Measurements from ENCODE around the gene AVPR2. TPM values are rescaled to one million over a fixed set of nuclear protein-coding genes. Genes with fewer than 3 reads are reported as not detected.

The AVPR2 gene
- total and polyA plus RNA-seq, 4 donors: 0.05 TPM; not detected in 3

- no peaks in the 10 kb centered on the region for H3K36me3 ChIP-seq (ENCODE audit: control insufficient read depth in 4 of 4, insufficient read depth in 3 of 4, low read depth in 1 of 4, low read length in 3 of 4)
- no peak overlapping the region for H3K9ac ChIP-seq (ENCODE audit: low read depth in 1 of 2, low read length in 2 of 2)
- H3K4me1 ChIP-seq (ENCODE audit: control insufficient read depth in 4 of 4, insufficient read depth in 4 of 4, low read length in 3 of 4): peaks cover 0 to 6% (median 1%) of the 10 kb centered on the region in 4 donors
- no peak overlapping the region for H3K4me3 ChIP-seq (ENCODE audit: low read depth in 1 of 3, low read length in 3 of 3)
- no peak for DNase-seq (ENCODE audit: low spot score)
- H3K9me3 ChIP-seq (ENCODE audit: control insufficient read depth in 4 of 4, low read length in 3 of 4): no peaks in the 10 kb centered on the region
- 94% methylated on average over 23 of the region's 23 CpGs for WGBS
- no peaks in the 10 kb centered on the region for H3K27me3 ChIP-seq (ENCODE audit: control insufficient read depth in 4 of 4, insufficient read depth in 4 of 4, low read length in 3 of 4)
- no peak overlapping the region for H3K27ac ChIP-seq (ENCODE audit: low read depth in 1 of 2, low read length in 2 of 2)
- TF ChIP-seq NR2F2 (IDR thresholded peaks at IDR 0.05) (no peak), HNF4G (IDR thresholded peaks at IDR 0.05) (no peak), TAF1 (conservative IDR thresholded peaks at IDR 0.05) (no peak), RXRA (IDR thresholded peaks at IDR 0.05) (no peak), SP1 (IDR thresholded peaks at IDR 0.05) (no peak), CTCF (IDR thresholded peaks at IDR 0.05; ENCODE audit: low read depth, low read length, missing input control) (no peak)
Observed at GRCh38 chrX:153908219-153908860, 3.9 kb downstream of the AVPR2 start.

- Histone ChIP-seq H3K27ac (ENCODE audit: low read depth in 1 of 2, low read length in 2 of 2) (no peak overlapping the region), H3K4me1 (ENCODE audit: control insufficient read depth in 4 of 4, insufficient read depth in 4 of 4, low read length in 3 of 4) (peaks cover 0 to 2% (median under 1%) of the 10 kb centered on the region in 4 donors), H3K27me3 (ENCODE audit: control insufficient read depth in 4 of 4, insufficient read depth in 4 of 4, low read length in 3 of 4) (no peaks in the 10 kb centered on the region), H3K9ac (ENCODE audit: low read depth in 1 of 2, low read length in 2 of 2) (no peak overlapping the region), H3K4me3 (ENCODE audit: low read depth in 1 of 3, low read length in 3 of 3) (no peak overlapping the region), H3K36me3 (ENCODE audit: control insufficient read depth in 4 of 4, insufficient read depth in 3 of 4, low read depth in 1 of 4, low read length in 3 of 4) (no peaks in the 10 kb centered on the region), H3K9me3 (ENCODE audit: control insufficient read depth in 4 of 4, low read length in 3 of 4) (no peaks in the 10 kb centered on the region)
- 87% methylated on average over 37 of the region's 37 CpGs for WGBS
- no peak for DNase-seq (ENCODE audit: low spot score)
- TF ChIP-seq RAD21 (IDR thresholded peaks at IDR 0.05): no peak
- no peak for TF ChIP-seq EGR1 (IDR thresholded peaks at IDR 0.05; ENCODE audit: low read depth in 2 of 2)
- TF ChIP-seq YY1 (IDR thresholded peaks at IDR 0.05): no peak
- TF ChIP-seq HNF4A (conservative IDR thresholded peaks at IDR 0.05): no peak
- TF ChIP-seq JUND (IDR thresholded peaks at IDR 0.05): no peak
Observed at GRCh38 chrX:153909024-153909979, 4.8 kb downstream of the AVPR2 start.

- H3K27me3 ChIP-seq (ENCODE audit: control insufficient read depth in 4 of 4, insufficient read depth in 4 of 4, low read length in 3 of 4): no peaks in the 10 kb centered on the region
- no peak for DNase-seq (ENCODE audit: low spot score)
- WGBS: 96% methylated on average over 25 of the region's 25 CpGs
Observed at GRCh38 chrX:153909980-153910360, 5.5 kb downstream of the AVPR2 start.

More at GRCh38 chrX:153909980-153910360, 5.5 kb downstream of the AVPR2 start:
- Histone ChIP-seq H3K27ac (ENCODE audit: low read depth in 1 of 2, low read length in 2 of 2) (no peak overlapping the region), H3K4me3 (ENCODE audit: low read depth in 1 of 3, low read length in 3 of 3) (no peak overlapping the region), H3K9ac (ENCODE audit: low read depth in 1 of 2, low read length in 2 of 2) (no peak overlapping the region), H3K36me3 (ENCODE audit: control insufficient read depth in 4 of 4, insufficient read depth in 3 of 4, low read depth in 1 of 4, low read length in 3 of 4) (no peaks in the 10 kb centered on the region), H3K4me1 (ENCODE audit: control insufficient read depth in 4 of 4, insufficient read depth in 4 of 4, low read length in 3 of 4) (no peaks in the 10 kb centered on the region), H3K9me3 (ENCODE audit: control insufficient read depth in 4 of 4, low read length in 3 of 4) (no peaks in the 10 kb centered on the region)
- TF ChIP-seq EGR1 (IDR thresholded peaks at IDR 0.05; ENCODE audit: low read depth in 2 of 2) (no peak), CTCF (IDR thresholded peaks at IDR 0.05; ENCODE audit: low read depth, low read length, missing input control) (no peak), REST (IDR thresholded peaks at IDR 0.05) (no peak), FOXA2 (IDR thresholded peaks at IDR 0.05) (no peak), HNF4A (conservative IDR thresholded peaks at IDR 0.05) (no peak), HNF4G (IDR thresholded peaks at IDR 0.05) (no peak)
